ENCODE measurements around the gene NRTN.

DNA sequence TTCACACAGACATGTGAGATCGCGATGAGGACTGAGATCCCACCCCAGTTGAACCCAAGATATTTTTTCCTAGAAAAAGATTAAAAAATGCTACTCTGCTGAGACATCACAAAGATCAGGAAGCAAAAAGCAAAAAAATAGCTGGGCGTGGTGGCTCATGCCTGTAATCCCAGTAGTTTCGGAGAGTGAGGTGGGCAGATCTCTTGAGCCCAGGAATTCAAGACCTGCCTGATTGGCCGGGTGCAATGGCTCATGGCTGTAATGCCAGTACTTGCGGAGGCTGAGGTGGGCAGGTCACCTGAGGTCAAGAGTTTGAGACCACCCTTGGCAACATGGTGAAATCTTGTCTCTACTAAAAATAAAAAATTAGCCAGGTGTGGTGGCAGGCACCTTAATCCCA, 45.3 kb downstream of the NRTN start:
- TF ChIP-seq, protein P1, sequence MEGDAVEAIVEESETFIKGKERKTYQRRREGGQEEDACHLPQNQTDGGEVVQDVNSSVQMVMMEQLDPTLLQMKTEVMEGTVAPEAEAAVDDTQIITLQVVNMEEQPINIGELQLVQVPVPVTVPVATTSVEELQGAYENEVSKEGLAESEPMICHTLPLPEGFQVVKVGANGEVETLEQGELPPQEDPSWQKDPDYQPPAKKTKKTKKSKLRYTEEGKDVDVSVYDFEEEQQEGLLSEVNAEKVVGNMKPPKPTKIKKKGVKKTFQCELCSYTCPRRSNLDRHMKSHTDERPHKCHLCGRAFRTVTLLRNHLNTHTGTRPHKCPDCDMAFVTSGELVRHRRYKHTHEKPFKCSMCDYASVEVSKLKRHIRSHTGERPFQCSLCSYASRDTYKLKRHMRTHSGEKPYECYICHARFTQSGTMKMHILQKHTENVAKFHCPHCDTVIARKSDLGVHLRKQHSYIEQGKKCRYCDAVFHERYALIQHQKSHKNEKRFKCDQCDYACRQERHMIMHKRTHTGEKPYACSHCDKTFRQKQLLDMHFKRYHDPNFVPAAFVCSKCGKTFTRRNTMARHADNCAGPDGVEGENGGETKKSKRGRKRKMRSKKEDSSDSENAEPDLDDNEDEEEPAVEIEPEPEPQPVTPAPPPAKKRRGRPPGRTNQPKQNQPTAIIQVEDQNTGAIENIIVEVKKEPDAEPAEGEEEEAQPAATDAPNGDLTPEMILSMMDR (optimal IDR thresholded peaks at IDR 0.05 in 1 of 3, IDR thresholded peaks at IDR 0.05 in 1 of 3, conservative IDR thresholded peaks at IDR 0.05 in 1 of 3; ENCODE audit: extremely low read depth in 1 of 3, insufficient read depth in 2 of 3, low read length in 3 of 3), result no peak
- no peak for TF ChIP-seq EZH2 (IDR thresholded peaks at IDR 0.05; ENCODE audit: low read length)

All from keratinocyte (primary cell).